ENCODE data around the gene KRT79. TPM values are rescaled to one million over a fixed set of nuclear protein-coding genes. Genes with fewer than 3 reads are reported as not detected.

The KRT79 gene
- total RNA-seq, 1 donor: not detected

DNA sequence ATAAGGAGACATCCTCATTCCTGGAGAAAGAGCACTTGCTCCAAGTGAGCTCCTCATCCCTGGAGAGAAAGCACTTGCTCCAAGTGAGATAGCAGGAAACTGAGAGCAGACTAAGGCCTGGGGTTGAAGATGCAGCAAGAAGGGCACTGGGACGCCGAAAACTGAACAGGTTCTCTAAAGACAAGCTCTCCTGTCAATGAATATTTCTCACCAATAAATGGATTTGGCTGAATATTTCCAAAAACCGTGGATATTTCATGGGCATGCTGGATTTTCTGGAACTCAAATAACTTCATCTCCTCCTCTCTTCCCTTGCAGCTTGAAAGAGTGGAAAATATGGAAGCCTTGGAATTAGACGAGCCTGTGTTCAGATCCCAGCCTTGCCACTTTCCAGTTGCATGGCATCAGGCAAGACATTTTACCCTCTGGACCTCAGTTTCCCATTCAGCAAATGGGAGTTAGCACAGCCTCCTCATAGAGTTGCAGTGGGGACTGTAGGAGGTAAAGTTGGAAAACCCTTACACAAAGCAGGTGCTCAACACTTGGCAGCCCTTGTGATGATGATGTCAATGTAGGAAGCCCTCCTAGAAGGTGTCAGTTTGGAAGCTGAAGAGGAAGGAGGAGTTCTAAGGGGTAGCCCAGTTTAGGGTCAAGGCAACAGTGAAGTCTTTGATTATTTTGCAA lies 52.6 kb downstream of the KRT79 start:
- DNase-seq (ENCODE audit: low read depth): no peak
- H3K4me3 ChIP-seq (ENCODE audit: low read depth, low read length): no peak overlapping the region
- TF ChIP-seq, protein P1, sequence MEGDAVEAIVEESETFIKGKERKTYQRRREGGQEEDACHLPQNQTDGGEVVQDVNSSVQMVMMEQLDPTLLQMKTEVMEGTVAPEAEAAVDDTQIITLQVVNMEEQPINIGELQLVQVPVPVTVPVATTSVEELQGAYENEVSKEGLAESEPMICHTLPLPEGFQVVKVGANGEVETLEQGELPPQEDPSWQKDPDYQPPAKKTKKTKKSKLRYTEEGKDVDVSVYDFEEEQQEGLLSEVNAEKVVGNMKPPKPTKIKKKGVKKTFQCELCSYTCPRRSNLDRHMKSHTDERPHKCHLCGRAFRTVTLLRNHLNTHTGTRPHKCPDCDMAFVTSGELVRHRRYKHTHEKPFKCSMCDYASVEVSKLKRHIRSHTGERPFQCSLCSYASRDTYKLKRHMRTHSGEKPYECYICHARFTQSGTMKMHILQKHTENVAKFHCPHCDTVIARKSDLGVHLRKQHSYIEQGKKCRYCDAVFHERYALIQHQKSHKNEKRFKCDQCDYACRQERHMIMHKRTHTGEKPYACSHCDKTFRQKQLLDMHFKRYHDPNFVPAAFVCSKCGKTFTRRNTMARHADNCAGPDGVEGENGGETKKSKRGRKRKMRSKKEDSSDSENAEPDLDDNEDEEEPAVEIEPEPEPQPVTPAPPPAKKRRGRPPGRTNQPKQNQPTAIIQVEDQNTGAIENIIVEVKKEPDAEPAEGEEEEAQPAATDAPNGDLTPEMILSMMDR (IDR thresholded peaks at IDR 0.05; ENCODE audit: insufficient read depth, low read depth, low read length): no peak

DNA sequence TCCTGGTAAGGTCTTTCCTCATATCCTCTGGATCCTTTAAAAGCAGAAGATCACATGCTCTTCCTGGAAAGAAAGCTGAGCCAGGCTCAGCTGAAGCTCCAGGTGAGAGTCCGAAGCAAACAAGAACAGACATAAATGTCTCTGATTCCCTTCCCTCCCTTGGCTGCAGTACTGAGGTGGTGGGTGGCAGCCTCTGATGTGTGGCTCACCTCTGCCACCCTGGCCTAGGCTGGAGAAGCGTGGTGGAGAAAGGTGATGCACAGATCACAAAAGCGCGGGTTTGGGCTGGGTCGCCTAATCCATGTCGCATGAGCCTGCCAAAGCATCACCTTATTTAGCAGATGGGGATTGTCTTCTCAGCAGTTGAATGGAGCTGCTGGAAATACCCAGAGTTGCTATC lies 54.2 kb downstream of the KRT79 start:
- DNase-seq (ENCODE audit: low read depth): no peak

DNA sequence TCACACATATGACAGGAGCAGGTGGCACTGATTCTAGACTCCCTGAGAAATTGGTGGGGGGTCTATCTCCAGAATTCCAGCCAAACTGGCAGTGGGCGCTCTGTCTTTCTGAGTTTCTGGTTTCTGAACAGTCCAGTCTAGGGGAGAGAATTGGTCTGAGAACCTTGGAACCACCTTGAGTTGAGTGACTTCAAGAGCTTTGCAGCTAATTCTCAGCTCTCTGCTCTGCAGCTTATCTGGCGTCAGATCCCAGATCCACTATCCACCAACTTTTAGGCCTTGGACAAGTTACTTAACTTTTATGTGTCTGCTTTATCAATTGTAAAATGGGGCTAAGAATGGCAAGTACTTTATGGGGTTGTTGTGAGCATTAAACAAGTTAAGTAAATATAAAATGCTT lies 55.3 kb downstream of the KRT79 start:
- TF ChIP-seq, protein P1 (IDR thresholded peaks at IDR 0.05; ENCODE audit: insufficient read depth, low read depth, low read length): no peak
- DNase-seq (ENCODE audit: low read depth): no peak

More for the DNA sequence above, 54.2 kb downstream of the KRT79 start:
- no peak overlapping the region for H3K4me3 ChIP-seq (ENCODE audit: low read depth, low read length)
- TF ChIP-seq, protein P1 (IDR thresholded peaks at IDR 0.05; ENCODE audit: insufficient read depth, low read depth, low read length): no peak

DNA sequence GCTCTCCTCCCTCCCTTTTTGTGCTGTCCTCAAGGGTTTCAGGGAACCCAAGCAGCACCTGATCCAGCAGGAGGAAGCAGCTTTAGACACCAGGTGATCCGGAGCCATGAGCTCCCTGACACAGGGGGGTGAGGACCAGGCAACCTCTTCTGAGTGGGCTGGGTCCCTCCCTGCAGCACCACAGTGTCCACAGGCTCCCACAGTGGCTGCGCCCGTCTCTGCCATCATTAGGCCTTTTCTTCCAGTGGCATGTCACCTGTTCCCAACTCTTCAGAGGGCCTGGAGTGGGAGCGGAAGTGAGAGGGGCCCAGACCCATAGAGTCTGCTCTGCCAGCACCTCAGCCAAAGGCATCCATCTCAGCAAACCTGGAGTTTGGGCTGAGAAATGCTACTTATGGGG lies 56.5 kb downstream of the KRT79 start:
- no peak overlapping the region for H3K4me3 ChIP-seq (ENCODE audit: low read depth, low read length)
- TF ChIP-seq, protein P1 (IDR thresholded peaks at IDR 0.05; ENCODE audit: insufficient read depth, low read depth, low read length): no peak
- DNase-seq (ENCODE audit: low read depth): no peak

More for the DNA sequence above, 55.3 kb downstream of the KRT79 start:
- no peak overlapping the region for H3K4me3 ChIP-seq (ENCODE audit: low read depth, low read length)

DNA sequence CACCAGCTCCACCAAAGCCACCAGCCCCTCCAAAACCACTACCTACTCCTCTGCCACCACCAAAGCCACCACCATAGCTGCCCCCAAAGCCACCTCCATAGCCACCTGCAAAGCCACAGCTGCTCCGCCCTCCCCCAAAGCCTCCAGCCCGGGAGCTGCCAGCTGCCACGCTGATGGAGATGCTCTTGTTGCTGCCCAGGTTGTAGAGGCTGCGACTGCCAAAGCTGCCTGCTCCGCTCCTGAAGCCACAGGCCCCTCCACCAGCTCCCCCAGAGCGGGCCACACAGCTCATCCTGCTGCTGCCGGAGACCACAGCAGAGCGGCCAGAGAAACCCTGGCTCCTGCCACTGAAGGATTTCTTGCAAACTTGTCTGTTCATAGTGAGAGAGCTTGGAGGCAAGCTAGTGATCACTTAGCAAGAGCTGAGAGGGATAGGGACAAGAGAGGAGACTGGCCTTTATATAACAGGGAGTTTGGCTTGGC lies 57.2 kb downstream of the KRT79 start, which contains the start of gene KRT76:
KRT76 (minus strand) TSS at position 433 of the 483 bp plus-strand sequence; CDS start at position 379, 54 bp downstream.
- no peak within 1 kb of the TSS for H3K4me3 ChIP-seq (ENCODE audit: low read depth, low read length)
- TF ChIP-seq, protein P1 (IDR thresholded peaks at IDR 0.05; ENCODE audit: insufficient read depth, low read depth, low read length): no peak
- DNase-seq (ENCODE audit: low read depth): no peak

DNA sequence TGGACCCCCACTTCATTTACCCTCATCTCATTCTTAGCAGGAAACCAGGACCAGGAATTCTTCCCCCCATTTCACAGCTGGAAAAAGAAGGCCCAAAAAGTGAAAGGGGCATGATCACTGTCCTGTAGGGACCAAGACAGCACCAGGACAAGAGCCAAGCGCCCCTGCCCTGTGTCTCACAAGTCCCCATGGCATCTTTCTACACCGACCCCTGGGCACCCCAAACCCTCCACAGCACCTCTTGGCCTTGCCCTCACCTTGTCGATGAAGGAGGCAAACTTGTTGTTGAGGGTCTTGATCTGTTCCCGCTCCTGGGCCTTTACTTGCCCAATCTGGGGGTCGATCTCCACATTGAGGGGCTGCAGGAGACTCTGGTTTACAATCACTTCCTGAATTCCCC lies 57.7 kb downstream of the KRT79 start:
- TF ChIP-seq, protein P1 (IDR thresholded peaks at IDR 0.05; ENCODE audit: insufficient read depth, low read depth, low read length): no peak
- no peak for DNase-seq (ENCODE audit: low read depth)

More for the DNA sequence above, 57.7 kb downstream of the KRT79 start:
- no peak overlapping the region for H3K4me3 ChIP-seq (ENCODE audit: low read depth, low read length)

Measured in fibroblast of villous mesenchyme (primary cell).